ENCODE data around the gene PRRC2B. TPM values are rescaled to one million over a fixed set of nuclear protein-coding genes. Genes with fewer than 3 reads are reported as not detected.

PRRC2B gene
- total and polyA plus RNA-seq, 2 of the 13 experiments (the other 11 are each of a cell fraction or from before 2014, with no cell fraction given) = 20.8 to 37.4 TPM

- peak; percentile 31; the same call in 1 of the 2 replicates for TF ChIP-seq SMYD3 (CRISPR knock-in tag; IDR thresholded peaks at IDR 0.05)
- 0 out of 2 replicates have a peak, but pooled peaks have one; percentile 27 for TF ChIP-seq HDAC1 (CRISPR knock-in tag; IDR thresholded peaks at IDR 0.05)
- TF ChIP-seq RARG (CRISPR knock-in tag; IDR thresholded peaks at IDR 0.05; ENCODE audit: low read depth) = no peak
- TF ChIP-seq SAFB2 (CRISPR knock-in tag; IDR thresholded peaks at IDR 0.05; ENCODE audit: borderline replicate concordance, low read depth) = no peak
- TF ChIP-seq TRIM22 (IDR thresholded peaks at IDR 0.05) = no peak
- no peak for TF ChIP-seq HMGXB4 (CRISPR knock-in tag; IDR thresholded peaks at IDR 0.05; ENCODE audit: borderline replicate concordance in 1 of 2, low read depth in 1 of 2)
- TF ChIP-seq ZNF770 (CRISPR knock-in tag; IDR thresholded peaks at IDR 0.05) = no peak
- no peak for TF ChIP-seq SMAD9 (CRISPR knock-in tag; IDR thresholded peaks at IDR 0.05)
- TF ChIP-seq ZBTB49 (CRISPR knock-in tag; IDR thresholded peaks at IDR 0.05; ENCODE audit: borderline replicate concordance) = 0 out of 2 replicates have a peak, but pooled peaks have one; percentile 35
- peak; percentile 38; the same call in 1 of the 2 replicates for TF ChIP-seq PAXIP1 (CRISPR knock-in tag; conservative IDR thresholded peaks at IDR 0.05)
- TF ChIP-seq MBD4 (IDR thresholded peaks at IDR 0.05; ENCODE audit: borderline replicate concordance, low read length) = no peak
- TF ChIP-seq ZNF597 (CRISPR knock-in tag; IDR thresholded peaks at IDR 0.05) = no peak
- no peak for TF ChIP-seq SMAD3 (CRISPR knock-in tag; IDR thresholded peaks at IDR 0.05)
- TF ChIP-seq ZNF614 (CRISPR knock-in tag; IDR thresholded peaks at IDR 0.05; ENCODE audit: borderline replicate concordance) = peak; percentile 33; the same call in 1 of the 2 replicates
Observed at GRCh38 chr9:131382850-131383729, 10.8 kb upstream of the PRRC2B start (continued).
